ENCODE measurements around the gene CARMIL1.
"Not testable (repeated sequence)": the region's sequence is repeated elsewhere in the genome, so short reads cannot be mapped to it uniquely, and the experiment has no call there.

The CARMIL1 gene

GRCh38 chr6:25435416-25435985, 156.3 kb downstream of the CARMIL1 start:
- TF ChIP-seq, protein P1, sequence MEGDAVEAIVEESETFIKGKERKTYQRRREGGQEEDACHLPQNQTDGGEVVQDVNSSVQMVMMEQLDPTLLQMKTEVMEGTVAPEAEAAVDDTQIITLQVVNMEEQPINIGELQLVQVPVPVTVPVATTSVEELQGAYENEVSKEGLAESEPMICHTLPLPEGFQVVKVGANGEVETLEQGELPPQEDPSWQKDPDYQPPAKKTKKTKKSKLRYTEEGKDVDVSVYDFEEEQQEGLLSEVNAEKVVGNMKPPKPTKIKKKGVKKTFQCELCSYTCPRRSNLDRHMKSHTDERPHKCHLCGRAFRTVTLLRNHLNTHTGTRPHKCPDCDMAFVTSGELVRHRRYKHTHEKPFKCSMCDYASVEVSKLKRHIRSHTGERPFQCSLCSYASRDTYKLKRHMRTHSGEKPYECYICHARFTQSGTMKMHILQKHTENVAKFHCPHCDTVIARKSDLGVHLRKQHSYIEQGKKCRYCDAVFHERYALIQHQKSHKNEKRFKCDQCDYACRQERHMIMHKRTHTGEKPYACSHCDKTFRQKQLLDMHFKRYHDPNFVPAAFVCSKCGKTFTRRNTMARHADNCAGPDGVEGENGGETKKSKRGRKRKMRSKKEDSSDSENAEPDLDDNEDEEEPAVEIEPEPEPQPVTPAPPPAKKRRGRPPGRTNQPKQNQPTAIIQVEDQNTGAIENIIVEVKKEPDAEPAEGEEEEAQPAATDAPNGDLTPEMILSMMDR (IDR thresholded peaks at IDR 0.05; ENCODE audit: poor library complexity, severe bottlenecking): no peak

GRCh38 chr6:25436760-25437159, 157.6 kb downstream of the CARMIL1 start:
- Histone ChIP-seq H3K36me3 (ENCODE audit: low read depth) (no peaks in the 10 kb centered on the region), H3K9me3 (ENCODE audit: severe bottlenecking) (no peaks in the 10 kb centered on the region), H3K27me3 (ENCODE audit: insufficient read depth, poor library complexity, severe bottlenecking) (no peaks in the 10 kb centered on the region), H3K27ac (ENCODE audit: poor library complexity, severe bottlenecking) (no peak overlapping the region), H3K4me1 (ENCODE audit: insufficient read depth, poor library complexity, severe bottlenecking) (no peaks in the 10 kb centered on the region), H3K4me3 (ENCODE audit: severe bottlenecking) (no peak overlapping the region)
- ATAC-seq (ENCODE audit: low read depth): no peak
- TF ChIP-seq, protein P1 (IDR thresholded peaks at IDR 0.05; ENCODE audit: poor library complexity, severe bottlenecking): no peak
- no peak for DNase-seq (ENCODE audit: low spot score)

More at GRCh38 chr6:25435416-25435985, 156.3 kb downstream of the CARMIL1 start:
- H3K4me1 ChIP-seq (ENCODE audit: insufficient read depth, poor library complexity, severe bottlenecking): no peaks in the 10 kb centered on the region
- H3K27me3 ChIP-seq (ENCODE audit: insufficient read depth, poor library complexity, severe bottlenecking): no peaks in the 10 kb centered on the region
- no peaks in the 10 kb centered on the region for H3K36me3 ChIP-seq (ENCODE audit: low read depth)
- no peak overlapping the region for H3K4me3 ChIP-seq (ENCODE audit: severe bottlenecking)
- H3K9me3 ChIP-seq (ENCODE audit: severe bottlenecking): no peaks in the 10 kb centered on the region
- H3K27ac ChIP-seq (ENCODE audit: poor library complexity, severe bottlenecking): no peak overlapping the region
- ATAC-seq (ENCODE audit: low read depth) (no peak), DNase-seq (ENCODE audit: low spot score) (no peak)

GRCh38 chr6:25439368-25439767, 160.2 kb downstream of the CARMIL1 start:
- no peaks in the 10 kb centered on the region for H3K36me3 ChIP-seq (ENCODE audit: low read depth)
- ATAC-seq (ENCODE audit: low read depth) (no peak), DNase-seq (ENCODE audit: low spot score) (no peak)
- no peaks in the 10 kb centered on the region for H3K27me3 ChIP-seq (ENCODE audit: insufficient read depth, poor library complexity, severe bottlenecking)
- H3K27ac ChIP-seq (ENCODE audit: poor library complexity, severe bottlenecking): no peak overlapping the region
- no peaks in the 10 kb centered on the region for H3K4me1 ChIP-seq (ENCODE audit: insufficient read depth, poor library complexity, severe bottlenecking)
- H3K9me3 ChIP-seq (ENCODE audit: severe bottlenecking): no peaks in the 10 kb centered on the region
- no peak overlapping the region for H3K4me3 ChIP-seq (ENCODE audit: severe bottlenecking)
- TF ChIP-seq, protein P1 (IDR thresholded peaks at IDR 0.05; ENCODE audit: poor library complexity, severe bottlenecking): no peak

- ATAC-seq (ENCODE audit: low read depth): no peak
- H3K27me3 ChIP-seq (ENCODE audit: insufficient read depth, poor library complexity, severe bottlenecking): no peaks in the 10 kb centered on the region
- no peaks in the 10 kb centered on the region for H3K36me3 ChIP-seq (ENCODE audit: low read depth)
- H3K27ac ChIP-seq (ENCODE audit: poor library complexity, severe bottlenecking): no peak overlapping the region
- peaks cover 6% of the 10 kb centered on the region for H3K9me3 ChIP-seq (ENCODE audit: severe bottlenecking)
- TF ChIP-seq, protein P1 (IDR thresholded peaks at IDR 0.05; ENCODE audit: poor library complexity, severe bottlenecking): no peak
- H3K4me1 ChIP-seq (ENCODE audit: insufficient read depth, poor library complexity, severe bottlenecking): no peaks in the 10 kb centered on the region
- no peak overlapping the region for H3K4me3 ChIP-seq (ENCODE audit: severe bottlenecking)
- DNase-seq (ENCODE audit: low spot score): no peak
These were observed 162.6 kb downstream of the CARMIL1 start for GRCh38 chr6:25441663-25442270.

- Histone ChIP-seq H3K4me3 (ENCODE audit: severe bottlenecking) (no peak overlapping the region), H3K27me3 (ENCODE audit: insufficient read depth, poor library complexity, severe bottlenecking) (no peaks in the 10 kb centered on the region), H3K4me1 (ENCODE audit: insufficient read depth, poor library complexity, severe bottlenecking) (no peaks in the 10 kb centered on the region), H3K27ac (ENCODE audit: poor library complexity, severe bottlenecking) (no peak overlapping the region), H3K36me3 (ENCODE audit: low read depth) (no peaks in the 10 kb centered on the region), H3K9me3 (ENCODE audit: severe bottlenecking) (peaks cover 6% of the 10 kb centered on the region)
- no peak for ATAC-seq (ENCODE audit: low read depth)
- TF ChIP-seq, protein P1 (IDR thresholded peaks at IDR 0.05; ENCODE audit: poor library complexity, severe bottlenecking): no peak
- no peak for DNase-seq (ENCODE audit: low spot score)
These were observed 163.7 kb downstream of the CARMIL1 start for GRCh38 chr6:25442898-25443297.

DNA sequence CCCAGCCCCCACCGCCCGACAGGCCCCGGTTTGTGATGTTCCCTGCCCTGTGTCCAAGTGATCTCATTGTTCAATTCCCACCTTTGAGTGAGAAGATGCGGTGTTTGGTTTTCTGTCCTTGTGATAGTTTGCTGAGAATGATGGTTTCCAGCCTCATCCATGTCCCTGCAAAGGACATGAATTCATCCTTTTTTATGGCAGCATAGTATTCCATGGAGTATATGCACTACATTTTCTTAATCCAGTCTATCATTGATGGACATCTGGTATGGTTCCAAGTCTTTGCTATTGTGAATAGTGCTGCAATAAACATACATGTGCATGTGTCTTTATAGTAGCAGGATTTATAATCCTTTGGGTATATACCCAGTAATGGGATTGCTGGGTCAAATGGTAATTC, 165.3 kb downstream of the CARMIL1 start:
- not testable (repeated sequence) for ATAC-seq (ENCODE audit: low read depth); H3K27me3 ChIP-seq (ENCODE audit: insufficient read depth, poor library complexity, severe bottlenecking); H3K36me3 ChIP-seq (ENCODE audit: low read depth); H3K27ac ChIP-seq (ENCODE audit: poor library complexity, severe bottlenecking); H3K9me3 ChIP-seq (ENCODE audit: severe bottlenecking); DNase-seq (ENCODE audit: low spot score); H3K4me3 ChIP-seq (ENCODE audit: severe bottlenecking)
- peaks cover 13% of the 10 kb centered on the region for H3K4me1 ChIP-seq (ENCODE audit: insufficient read depth, poor library complexity, severe bottlenecking)
